ENCODE data around the gene BID.

BID gene

DNA sequence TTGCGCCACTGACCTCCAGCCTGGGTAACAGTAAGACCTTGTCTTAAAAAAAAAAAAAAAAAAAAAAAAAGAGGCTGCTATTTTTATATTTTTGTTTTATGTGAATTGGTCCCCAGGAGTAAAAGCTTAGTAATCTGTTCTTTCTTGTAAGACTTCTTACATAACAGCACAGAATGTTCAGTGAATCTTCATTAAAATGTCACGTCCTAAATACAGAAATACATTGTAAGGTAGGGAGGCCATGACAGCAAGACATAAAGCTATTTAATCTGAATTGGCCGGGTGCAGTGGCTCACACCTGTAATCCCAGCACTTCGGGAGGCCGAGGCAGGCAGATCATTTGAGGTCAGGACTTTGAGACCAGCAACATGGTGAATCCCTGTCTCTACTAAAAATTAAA is 64.2 kb downstream of the BID start:
- Histone ChIP-seq H3K4me3 (ENCODE audit: low read length) (no peak overlapping the region), H3K79me2 (ENCODE audit: control insufficient read depth, low read length) (no peaks in the 10 kb centered on the region), H3K27me3 (ENCODE audit: control insufficient read depth, low read length) (no peaks in the 10 kb centered on the region), H3F3A (ENCODE audit: control insufficient read depth, insufficient read depth) (peaks cover 3% of the 10 kb centered on the region; the same call in 1 of the 2 replicates), H3K27ac (ENCODE audit: low read depth, low read length) (no peak overlapping the region), H3K4me2 (ENCODE audit: low read length) (no peak overlapping the region), H4K20me1 (ENCODE audit: control insufficient read depth, insufficient read depth, low read depth, low read length) (no peaks in the 10 kb centered on the region), H3K9me3 (ENCODE audit: control insufficient read depth, insufficient read depth, low read length) (no peaks in the 10 kb centered on the region), H3K4me1 (ENCODE audit: control insufficient read depth, low read length) (no peaks in the 10 kb centered on the region), H3K9me2 (replicated peaks; ENCODE audit: control insufficient read depth, low read length) (no peaks in the 10 kb centered on the region), H3K36me3 (ENCODE audit: control insufficient read depth, low read length) (peaks cover 25% of the 10 kb centered on the region)
- TF ChIP-seq, protein P1, sequence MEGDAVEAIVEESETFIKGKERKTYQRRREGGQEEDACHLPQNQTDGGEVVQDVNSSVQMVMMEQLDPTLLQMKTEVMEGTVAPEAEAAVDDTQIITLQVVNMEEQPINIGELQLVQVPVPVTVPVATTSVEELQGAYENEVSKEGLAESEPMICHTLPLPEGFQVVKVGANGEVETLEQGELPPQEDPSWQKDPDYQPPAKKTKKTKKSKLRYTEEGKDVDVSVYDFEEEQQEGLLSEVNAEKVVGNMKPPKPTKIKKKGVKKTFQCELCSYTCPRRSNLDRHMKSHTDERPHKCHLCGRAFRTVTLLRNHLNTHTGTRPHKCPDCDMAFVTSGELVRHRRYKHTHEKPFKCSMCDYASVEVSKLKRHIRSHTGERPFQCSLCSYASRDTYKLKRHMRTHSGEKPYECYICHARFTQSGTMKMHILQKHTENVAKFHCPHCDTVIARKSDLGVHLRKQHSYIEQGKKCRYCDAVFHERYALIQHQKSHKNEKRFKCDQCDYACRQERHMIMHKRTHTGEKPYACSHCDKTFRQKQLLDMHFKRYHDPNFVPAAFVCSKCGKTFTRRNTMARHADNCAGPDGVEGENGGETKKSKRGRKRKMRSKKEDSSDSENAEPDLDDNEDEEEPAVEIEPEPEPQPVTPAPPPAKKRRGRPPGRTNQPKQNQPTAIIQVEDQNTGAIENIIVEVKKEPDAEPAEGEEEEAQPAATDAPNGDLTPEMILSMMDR (IDR thresholded peaks at IDR 0.05; ENCODE audit: low read depth, low read length, poor library complexity, severe bottlenecking): no peak
- TF ChIP-seq EZH2phosphoT487 (IDR thresholded peaks at IDR 0.05; ENCODE audit: borderline replicate concordance, low read length): no peak

DNA sequence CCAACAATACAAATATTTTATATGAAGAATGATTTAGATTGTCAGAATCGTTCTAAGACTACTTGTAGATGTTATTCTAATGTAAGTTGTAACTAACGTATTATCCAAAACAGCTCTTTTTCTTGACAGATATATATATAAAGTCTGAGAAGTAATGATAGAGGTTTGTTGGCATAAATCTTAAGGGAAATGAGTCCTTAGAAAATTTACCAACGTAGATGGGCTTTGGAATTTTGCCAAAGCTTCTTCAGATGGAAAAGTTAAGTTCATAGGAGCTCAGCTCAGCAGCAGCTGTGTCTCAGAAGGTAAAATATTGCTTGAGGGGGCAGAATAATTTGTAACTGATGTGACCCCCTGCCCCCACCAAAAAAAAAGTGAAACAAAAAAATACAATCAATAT is 66.7 kb downstream of the BID start:
- Histone ChIP-seq H4K20me1 (ENCODE audit: control insufficient read depth, insufficient read depth, low read depth, low read length) (no peaks in the 10 kb centered on the region), H3K27ac (ENCODE audit: low read depth, low read length) (no peak overlapping the region), H3K4me3 (ENCODE audit: low read length) (no peak overlapping the region), H3F3A (ENCODE audit: control insufficient read depth, insufficient read depth) (peaks cover 3% of the 10 kb centered on the region; the same call in 1 of the 2 replicates), H3K9me3 (ENCODE audit: control insufficient read depth, insufficient read depth, low read length) (no peaks in the 10 kb centered on the region), H3K4me2 (ENCODE audit: low read length) (no peak overlapping the region), H3K27me3 (ENCODE audit: control insufficient read depth, low read length) (no peaks in the 10 kb centered on the region), H3K36me3 (ENCODE audit: control insufficient read depth, low read length) (peaks cover 33% of the 10 kb centered on the region), H3K9me2 (replicated peaks; ENCODE audit: control insufficient read depth, low read length) (no peaks in the 10 kb centered on the region), H3K4me1 (ENCODE audit: control insufficient read depth, low read length) (no peaks in the 10 kb centered on the region), H3K79me2 (ENCODE audit: control insufficient read depth, low read length) (no peaks in the 10 kb centered on the region)
- TF ChIP-seq, protein P1 (IDR thresholded peaks at IDR 0.05; ENCODE audit: low read depth, low read length, poor library complexity, severe bottlenecking): no peak
- no peak for TF ChIP-seq EZH2phosphoT487 (IDR thresholded peaks at IDR 0.05; ENCODE audit: borderline replicate concordance, low read length)

DNA sequence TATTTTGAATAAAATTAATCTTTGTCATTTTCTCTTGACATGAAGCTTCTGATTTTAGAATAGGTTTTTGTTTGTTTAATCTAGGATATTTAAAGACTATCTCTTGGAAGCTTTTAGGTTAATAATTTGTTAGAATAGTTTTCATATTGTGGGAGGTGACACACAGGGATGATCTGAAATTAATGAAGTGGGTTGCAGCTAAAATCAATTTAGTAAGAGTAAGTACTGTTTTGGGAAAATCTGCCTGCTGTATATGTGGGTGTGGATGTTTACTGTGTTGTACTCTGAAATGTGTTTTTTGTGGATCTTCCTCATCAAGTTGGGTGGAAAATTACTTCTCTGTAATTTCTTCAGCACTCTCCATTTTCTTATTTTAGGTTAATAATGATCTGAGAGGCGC is 67.3 kb downstream of the BID start:
- Histone ChIP-seq H3K4me2 (ENCODE audit: low read length) (no peak overlapping the region), H3K9me3 (ENCODE audit: control insufficient read depth, insufficient read depth, low read length) (no peaks in the 10 kb centered on the region), H3K79me2 (ENCODE audit: control insufficient read depth, low read length) (no peaks in the 10 kb centered on the region), H3K9me2 (replicated peaks; ENCODE audit: control insufficient read depth, low read length) (no peaks in the 10 kb centered on the region), H3K27me3 (ENCODE audit: control insufficient read depth, low read length) (no peaks in the 10 kb centered on the region), H3F3A (ENCODE audit: control insufficient read depth, insufficient read depth) (no peaks in the 10 kb centered on the region), H3K27ac (ENCODE audit: low read depth, low read length) (no peak overlapping the region), H3K4me3 (ENCODE audit: low read length) (no peak overlapping the region), H4K20me1 (ENCODE audit: control insufficient read depth, insufficient read depth, low read depth, low read length) (no peaks in the 10 kb centered on the region), H3K36me3 (ENCODE audit: control insufficient read depth, low read length) (peaks cover 33% of the 10 kb centered on the region), H3K4me1 (ENCODE audit: control insufficient read depth, low read length) (no peaks in the 10 kb centered on the region)
- TF ChIP-seq, protein P1 (IDR thresholded peaks at IDR 0.05; ENCODE audit: low read depth, low read length, poor library complexity, severe bottlenecking): no peak
- TF ChIP-seq EZH2phosphoT487 (IDR thresholded peaks at IDR 0.05; ENCODE audit: borderline replicate concordance, low read length): no peak

Measured in DOHH2 (cell line).